KMS-11 (cell line): ENCODE results near the gene COA5.

Experiments used
- H2AFZ ChIP-seq: fragments of 200-600 bp; sonication (generic); 2 replicates; pipeline ENCODE4 v1.6.1; 2016; ENCODE audit warnings: antibody characterized with exemption, mixed run types, low read depth
- H3K27ac ChIP-seq: fragments of 200-600 bp; sonication (generic); 2 replicates; pipeline ENCODE4 v1.6.1; 2016; ENCODE audit warnings: mild to moderate bottlenecking, mixed run types
- H3K27me3 ChIP-seq: fragments of 200-600 bp; sonication (generic); 2 replicates; pipeline ENCODE4 v1.6.1; 2017; ENCODE audit warnings: mild to moderate bottlenecking, low read depth, mixed run types, moderate library complexity; ENCODE audit not compliant: insufficient read depth
- H3K36me3 ChIP-seq: fragments of 200-600 bp; sonication (generic); 2 replicates; pipeline ENCODE4 v1.6.1; 2017; ENCODE audit warnings: mild to moderate bottlenecking, mixed run types; ENCODE audit not compliant: insufficient read depth
- H3K4me1 ChIP-seq: fragments of 200-600 bp; sonication (generic); 2 replicates; pipeline ENCODE4 v1.6.1; 2016; ENCODE audit warnings: mild to moderate bottlenecking, low read depth, mixed run types; ENCODE audit not compliant: poor library complexity, severe bottlenecking
- H3K4me2 ChIP-seq: fragments of 200-600 bp; sonication (generic); 2 replicates; pipeline ENCODE4 v1.7.0; 2016; ENCODE audit warnings: mild to moderate bottlenecking, mixed run types
- H3K4me3 ChIP-seq: fragments of 200-600 bp; sonication (generic); IDR thresholded peaks from 2 replicates; pipeline ENCODE4 v1.6.1; 2017; ENCODE audit warnings: low read depth, low read length, mixed read lengths; ENCODE audit not compliant: insufficient read depth
- H3K79me2 ChIP-seq: fragments of 200-600 bp; sonication (generic); 2 replicates; pipeline ENCODE4 v1.6.1; 2016; ENCODE audit warnings: low read depth, mixed run types; ENCODE audit not compliant: insufficient read depth
- H3K9ac ChIP-seq: fragments of 200-600 bp; sonication (generic); 2 replicates; pipeline ENCODE4 v1.6.1; 2016; ENCODE audit warnings: mild to moderate bottlenecking, mixed run types
- H4K20me1 ChIP-seq: fragments of 200-600 bp; sonication (generic); 2 replicates; pipeline ENCODE4 v1.6.1; 2016; ENCODE audit warnings: mild to moderate bottlenecking, mixed run types; ENCODE audit not compliant: insufficient read depth
- CTCF ChIP-seq: fragments of 200-600 bp; sonication (generic); conservative IDR thresholded peaks from 2 replicates; pipeline ENCODE4 v1.6.1; 2017; ENCODE audit warnings: low read depth, mild to moderate bottlenecking, antibody characterized with exemption, low read length, moderate library complexity, mixed read lengths

The COA5 gene

GRCh38 chr2:98560256-98560771 is 48.0 kb downstream of the COA5 start:
- Histone ChIP-seq H3K27ac (no peak overlapping the region), H3K36me3 (peaks cover 9% of the 10 kb centered on the region; the same call in 1 of the 2 replicates), H3K4me1 (no peaks in the 10 kb centered on the region), H2AFZ (no peak overlapping the region), H4K20me1 (no peaks in the 10 kb centered on the region), H3K4me2 (no peak overlapping the region), H3K9ac (no peak overlapping the region), H3K79me2 (no peaks in the 10 kb centered on the region), H3K4me3 (no peak overlapping the region), H3K27me3 (no peaks in the 10 kb centered on the region)
- TF ChIP-seq CTCF = no peak

GRCh38 chr2:98559581-98559980 is 48.7 kb downstream of the COA5 start:
- H3K4me2 ChIP-seq = no peak overlapping the region
- no peaks in the 10 kb centered on the region for H4K20me1 ChIP-seq
- no peak overlapping the region for H2AFZ ChIP-seq
- no peaks in the 10 kb centered on the region for H3K4me1 ChIP-seq
- peaks cover 9% of the 10 kb centered on the region; the same call in 1 of the 2 replicates for H3K36me3 ChIP-seq
- H3K27me3 ChIP-seq = no peaks in the 10 kb centered on the region
- H3K79me2 ChIP-seq = no peaks in the 10 kb centered on the region
- TF ChIP-seq CTCF = no peak
- H3K9ac ChIP-seq = no peak overlapping the region
- H3K27ac ChIP-seq = no peak overlapping the region
- no peak overlapping the region for H3K4me3 ChIP-seq

- H3K4me2 ChIP-seq = no peak overlapping the region
- no peaks in the 10 kb centered on the region for H3K79me2 ChIP-seq
- no peak overlapping the region for H3K4me3 ChIP-seq
- no peak for TF ChIP-seq CTCF
- H4K20me1 ChIP-seq = no peaks in the 10 kb centered on the region
- H3K27ac ChIP-seq = no peak overlapping the region
- H3K27me3 ChIP-seq = no peaks in the 10 kb centered on the region
- no peaks in the 10 kb centered on the region for H3K4me1 ChIP-seq
- no peak overlapping the region for H3K9ac ChIP-seq
- H2AFZ ChIP-seq = no peak overlapping the region
- H3K36me3 ChIP-seq = peaks cover 9% of the 10 kb centered on the region; the same call in 1 of the 2 replicates
These were observed 49.3 kb downstream of the COA5 start for GRCh38 chr2:98558852-98559530.

GRCh38 chr2:98556344-98557033 is 51.8 kb downstream of the COA5 start:
- H3K4me2 ChIP-seq = no peak overlapping the region
- no peak for TF ChIP-seq CTCF
- H3K27ac ChIP-seq = no peak overlapping the region
- no peaks in the 10 kb centered on the region for H3K79me2 ChIP-seq
- no peak overlapping the region for H2AFZ ChIP-seq
- no peaks in the 10 kb centered on the region for H4K20me1 ChIP-seq
- H3K9ac ChIP-seq = no peak overlapping the region
- peaks cover 16% of the 10 kb centered on the region for H3K4me1 ChIP-seq
- H3K36me3 ChIP-seq = peaks cover 9% of the 10 kb centered on the region; the same call in 1 of the 2 replicates
- no peak overlapping the region for H3K4me3 ChIP-seq
- H3K27me3 ChIP-seq = no peaks in the 10 kb centered on the region
